Epithelial cell of esophagus (primary cell): ENCODE data around the gene SCG3.

Experiments used
- DNase-seq: peaks from one replicate; pipeline ENCODE4 v3.0.0; 2010; ENCODE audit warnings: low read depth
- H3K4me3 ChIP-seq: 2 replicates; pipeline ENCODE4 v1.5.1; 2011; ENCODE audit warnings: mild to moderate bottlenecking, low read length, control low read depth
- TF ChIP-seq, protein P1 (sequence below): IDR thresholded peaks from 2 replicates; pipeline ENCODE4 v1.5.1; 2011; ENCODE audit warnings: low read depth, mild to moderate bottlenecking, low read length, control low read depth, inconsistent platforms; ENCODE audit not compliant: insufficient read depth; ENCODE audit errors: missing control alignments

Gene SCG3

GRCh38 chr15:51714911-51715310, 33.6 kb downstream of the SCG3 start:
- H3K4me3 ChIP-seq: no peak overlapping the region
- TF ChIP-seq, protein P1, sequence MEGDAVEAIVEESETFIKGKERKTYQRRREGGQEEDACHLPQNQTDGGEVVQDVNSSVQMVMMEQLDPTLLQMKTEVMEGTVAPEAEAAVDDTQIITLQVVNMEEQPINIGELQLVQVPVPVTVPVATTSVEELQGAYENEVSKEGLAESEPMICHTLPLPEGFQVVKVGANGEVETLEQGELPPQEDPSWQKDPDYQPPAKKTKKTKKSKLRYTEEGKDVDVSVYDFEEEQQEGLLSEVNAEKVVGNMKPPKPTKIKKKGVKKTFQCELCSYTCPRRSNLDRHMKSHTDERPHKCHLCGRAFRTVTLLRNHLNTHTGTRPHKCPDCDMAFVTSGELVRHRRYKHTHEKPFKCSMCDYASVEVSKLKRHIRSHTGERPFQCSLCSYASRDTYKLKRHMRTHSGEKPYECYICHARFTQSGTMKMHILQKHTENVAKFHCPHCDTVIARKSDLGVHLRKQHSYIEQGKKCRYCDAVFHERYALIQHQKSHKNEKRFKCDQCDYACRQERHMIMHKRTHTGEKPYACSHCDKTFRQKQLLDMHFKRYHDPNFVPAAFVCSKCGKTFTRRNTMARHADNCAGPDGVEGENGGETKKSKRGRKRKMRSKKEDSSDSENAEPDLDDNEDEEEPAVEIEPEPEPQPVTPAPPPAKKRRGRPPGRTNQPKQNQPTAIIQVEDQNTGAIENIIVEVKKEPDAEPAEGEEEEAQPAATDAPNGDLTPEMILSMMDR: no peak
- no peak for DNase-seq

DNA sequence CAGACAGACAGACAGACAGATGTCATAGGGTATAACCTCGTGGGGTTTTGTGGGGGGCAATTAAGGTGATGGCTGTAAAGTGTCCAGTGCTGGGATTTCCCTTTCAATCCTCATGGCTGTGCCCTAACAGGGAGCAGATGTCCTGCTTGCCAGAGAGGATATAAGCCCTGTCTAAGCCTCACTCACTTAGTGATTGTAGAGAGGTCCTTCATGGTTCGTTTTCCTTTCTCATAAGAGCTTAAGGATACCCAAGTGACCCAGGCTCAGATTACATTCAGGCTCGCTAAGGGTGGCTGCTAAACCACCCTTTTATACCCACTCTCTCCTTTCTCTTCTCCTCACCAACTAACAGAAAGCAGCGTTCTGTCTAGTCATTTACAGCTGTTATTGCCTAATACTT, 36.9 kb downstream of the SCG3 start:
- TF ChIP-seq, protein P1: no peak
- no peak for DNase-seq
- no peak overlapping the region for H3K4me3 ChIP-seq

DNA sequence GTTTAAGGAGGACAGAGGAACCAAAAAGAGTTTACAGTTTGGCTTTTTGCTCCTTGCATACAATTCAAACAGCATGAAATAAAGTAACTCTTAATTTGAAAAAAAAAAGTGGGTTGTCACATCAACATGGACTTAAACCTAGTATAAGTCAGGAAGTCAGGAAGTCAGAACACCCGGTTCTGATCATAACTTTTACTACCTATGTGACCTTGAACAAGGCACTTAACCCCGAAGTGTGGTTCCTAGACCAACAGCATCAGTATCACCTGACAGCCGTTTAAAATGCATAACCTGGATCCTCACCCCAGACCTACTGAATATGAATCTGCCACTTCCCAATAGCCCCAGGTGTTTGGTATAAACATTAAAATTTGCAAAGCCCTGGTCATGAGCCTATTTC, 37.4 kb downstream of the SCG3 start:
- DNase-seq: no peak
- TF ChIP-seq, protein P1: no peak
- H3K4me3 ChIP-seq: no peak overlapping the region

GRCh38 chr15:51720201-51720995, 39.1 kb downstream of the SCG3 start:
- DNase-seq: no peak
- TF ChIP-seq, protein P1: no peak
- no peak overlapping the region for H3K4me3 ChIP-seq

- TF ChIP-seq, protein P1: no peak
- peak; percentile 23 for DNase-seq
- no peak overlapping the region for H3K4me3 ChIP-seq
Measured at GRCh38 chr15:51721199-51721960, 40.1 kb downstream of the SCG3 start.

DNA sequence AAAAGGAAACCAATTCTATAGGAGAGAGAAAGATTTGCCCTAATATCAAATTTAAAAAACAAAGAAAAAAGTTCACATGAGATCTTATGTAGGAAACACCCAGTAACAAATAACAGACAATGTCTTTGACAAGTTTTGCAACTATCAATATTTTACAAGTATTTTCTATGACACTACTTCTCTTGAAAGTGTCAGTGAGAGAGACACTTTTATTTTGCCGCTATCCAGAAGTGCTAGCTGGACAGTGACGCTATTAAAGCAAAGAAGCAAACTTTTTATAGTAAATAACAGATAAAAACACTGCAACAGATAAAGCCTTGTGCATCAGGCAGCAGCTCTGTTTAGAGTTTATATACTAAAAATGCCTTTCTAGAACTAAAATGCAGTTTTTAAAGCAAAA, 42.9 kb downstream of the SCG3 start:
- TF ChIP-seq, protein P1: no peak
- no peak overlapping the region for H3K4me3 ChIP-seq
- DNase-seq: no peak

GRCh38 chr15:51724673-51725072, 43.4 kb downstream of the SCG3 start:
- DNase-seq: no peak
- TF ChIP-seq, protein P1: no peak
- H3K4me3 ChIP-seq: no peak overlapping the region
